GM12878 (cell line): ENCODE measurements around the gene APBA1. TPM values are rescaled to one million over a fixed set of nuclear protein-coding genes. Genes with fewer than 3 reads are reported as not detected.

Experiments used
- ATAC-seq: fragments of 200-7000 bp; cut with Tn5 transposase; 3 replicates; pipeline ENCODE4 v1.9.1; 2020; ENCODE audit warnings: mild to moderate bottlenecking, moderate library complexity
- BruUV-seq: library from RNA; stranded (reverse); fragments of 400-500 nt; replicated peaks from 2 replicates; lab custom pipeline; 2021; lab: Mats Ljungman, UMichigan
- CTCF ChIA-PET: fragments of 300-600 bp; sonication (Branson Sonifier 250); formaldehyde crosslinking; extraction: SDS; loops from one replicate; lab custom pipeline; 2021; ENCODE audit warnings: inconsistent platforms; lab: Yijun Ruan, JAX
- POLR2A ChIA-PET: fragments of 350-600 bp; formaldehyde crosslinking; extraction: SDS; loops from one replicate; lab custom pipeline; 2021; ENCODE audit warnings: inconsistent platforms; lab: Charles Lee
- RAD21 ChIA-PET: fragments of 300-600 bp; sonication (Branson Sonifier 250); formaldehyde crosslinking; loops from one replicate; lab custom pipeline; 2023; ENCODE audit warnings: antibody characterized with exemption; ENCODE audit not compliant: unreplicated experiment; lab: Charles Lee
- SMC1A ChIA-PET: fragments of 300-600 bp; sonication (Branson Sonifier 250); formaldehyde crosslinking; loops from one replicate; lab custom pipeline; 2023; ENCODE audit not compliant: unreplicated experiment, uncharacterized antibody; lab: Charles Lee
- DNase-seq: peaks from one replicate; pipeline ENCODE4 v3.0.0-alpha.2; 2011; ENCODE audit warnings: low read depth, low spot score
- FAIRE-seq: peaks from 3 replicates; lab custom pipeline; 2011; peaks lifted over from hg19 to GRCh38; lab: Jason Lieb, UNC
- H2AFZ ChIP-seq: 2 replicates; pipeline ENCODE4 v1.6.0; 2011; ENCODE audit warnings: low read depth, low read length, control low read depth; ENCODE audit not compliant: control insufficient read depth
- H3K27ac ChIP-seq: 2 replicates; pipeline ENCODE4 v1.5.1; 2011; ENCODE audit warnings: control low read depth; ENCODE audit not compliant: control insufficient read depth, insufficient read depth
- H3K27me3 ChIP-seq, 2 experiments: replicated peaks in 1 of 2; 2 replicates each; pipeline versions ENCODE4 v1.6.0 to v1.6.1; 2011; ENCODE audit warnings: low read length in 1 of 2; ENCODE audit not compliant: control insufficient read depth in 2 of 2, insufficient read depth in 2 of 2
- H3K36me3 ChIP-seq, 2 experiments: 2 replicates each; pipeline ENCODE4 v1.5.1; 2011; ENCODE audit warnings: low read length in 1 of 2; ENCODE audit not compliant: control insufficient read depth in 2 of 2, insufficient read depth in 2 of 2
- H3K4me1 ChIP-seq: 2 replicates; pipeline ENCODE4 v1.6.1; 2011; ENCODE audit warnings: mild to moderate bottlenecking, low read length, moderate library complexity, mixed read lengths; ENCODE audit not compliant: control insufficient read depth, insufficient read depth
- H3K4me2 ChIP-seq: 2 replicates; pipeline ENCODE4 v1.6.0; 2011; ENCODE audit warnings: control low read depth; ENCODE audit not compliant: control insufficient read depth, insufficient read depth
- H3K4me3 ChIP-seq: fragments of 200-600 bp; sonication (generic); 2 replicates; pipeline ENCODE4 v1.5.1; 2016
- H3K79me2 ChIP-seq: 2 replicates; pipeline ENCODE4 v1.6.0; 2011; ENCODE audit warnings: low read length; ENCODE audit not compliant: control insufficient read depth, insufficient read depth
- H3K9ac ChIP-seq: 2 replicates; pipeline ENCODE4 v1.8.0; 2011; ENCODE audit warnings: low read length, control low read depth, mixed read lengths; ENCODE audit not compliant: control insufficient read depth, insufficient read depth
- H3K9me3 ChIP-seq: replicated peaks from 3 replicates; pipeline ENCODE4 v1.5.1; 2011; ENCODE audit warnings: mild to moderate bottlenecking, low read length; ENCODE audit not compliant: control insufficient read depth, insufficient read depth
- H4K20me1 ChIP-seq: 2 replicates; pipeline ENCODE4 v1.6.0; 2011; ENCODE audit not compliant: control insufficient read depth, insufficient read depth
- ATF7 ChIP-seq: fragments of 450-650 bp; IDR thresholded peaks from 2 replicates; pipeline ENCODE4 v1.6.1; 2016; ENCODE audit warnings: low read depth, mild to moderate bottlenecking
- CREB1 ChIP-seq: IDR thresholded peaks from 2 replicates; pipeline ENCODE4 v1.6.1; 2012; ENCODE audit warnings: low read depth, mild to moderate bottlenecking, inconsistent platforms
- EP300 ChIP-seq, 2 experiments: fragments of 150-350 bp in 1 of 2; IDR thresholded peaks; 2 replicates each; pipeline ENCODE4 v1.6.1; 2011 to 2012; ENCODE audit warnings: low read depth in 2 of 2, low read length in 2 of 2, borderline replicate concordance in 1 of 2, improper control_type of control experiment in 1 of 2, inconsistent platforms in 1 of 2; ENCODE audit not compliant: control insufficient read depth in 1 of 2
- KAT2A ChIP-seq: conservative IDR thresholded peaks from 2 replicates; pipeline ENCODE4 v1.6.1; 2011; ENCODE audit warnings: low read depth, low read length; ENCODE audit not compliant: control insufficient read depth
- MLLT1 ChIP-seq: fragments of 450-650 bp; IDR thresholded peaks from 2 replicates; pipeline ENCODE4 v1.6.1; 2016; ENCODE audit warnings: mild to moderate bottlenecking
- NR2C2 ChIP-seq: IDR thresholded peaks from 2 replicates; pipeline ENCODE4 v1.6.1; 2011; ENCODE audit warnings: borderline replicate concordance, low read depth; ENCODE audit not compliant: control insufficient read depth, insufficient read length
- RAD51 ChIP-seq: fragments of 450-650 bp; IDR thresholded peaks from 2 replicates; pipeline ENCODE4 v1.6.1; 2016; ENCODE audit warnings: moderate library complexity, mild to moderate bottlenecking, inconsistent platforms
- RB1 ChIP-seq: fragments of 450-650 bp; formaldehyde crosslinking; IDR thresholded peaks from 2 replicates; pipeline ENCODE4 v1.6.1; 2017; ENCODE audit warnings: mild to moderate bottlenecking, borderline replicate concordance
- SPI1 ChIP-seq: IDR thresholded peaks from 2 replicates; pipeline ENCODE4 v1.6.1; 2011; ENCODE audit warnings: low read depth, mild to moderate bottlenecking, low read length, moderate library complexity, borderline replicate concordance; ENCODE audit not compliant: insufficient read depth
- SUPT20H ChIP-seq: IDR thresholded peaks from 2 replicates; pipeline ENCODE4 v1.6.1; 2011; ENCODE audit warnings: low read depth, mild to moderate bottlenecking, low read length, moderate library complexity, borderline replicate concordance; ENCODE audit not compliant: control insufficient read depth
- ZNF217 ChIP-seq: fragments of 450-650 bp; IDR thresholded peaks from 2 replicates; pipeline ENCODE4 v1.6.1; 2017; ENCODE audit warnings: antibody characterized with exemption, mild to moderate bottlenecking
- ZZZ3 ChIP-seq: IDR thresholded peaks from 2 replicates; pipeline ENCODE4 v1.6.1; 2011; ENCODE audit warnings: low read depth; ENCODE audit not compliant: control insufficient read depth, insufficient read length
- WGBS: methylation state at CpG from one replicate; pipeline ENCODE4 v1.1.6; 2016; ENCODE audit warnings: low lambda C conversion rate; ENCODE audit not compliant: insufficient replicate concordance, insufficient coverage; ENCODE audit errors: missing lambda C conversion rate; 5-methylcytosine and 5-hydroxymethylcytosine counted together
- in situ Hi-C: fragments of 300-500 bp; cut with MboI; formaldehyde crosslinking; loops from 9 replicates; pipeline ENCODE4 v1.14.3; 2018; ENCODE audit warnings: mixed read lengths
- intact Hi-C: fragments of 100-400 bp; cut with micrococcal nuclease; formaldehyde crosslinking; loops from one replicate; pipeline ENCODE4 v1.14.2; 2022; ENCODE audit not compliant: unreplicated experiment
- polyA plus RNA-seq, 11 experiments: library from polyadenylated mRNA; depleted of rRNA in 4 of 11; unstranded in 6 of 11; stranded (reverse) in 5 of 11; fragments of >200 nt; fragmentation: Nextera tagmentation in 4 of 11; fragmentation: Illumina TruSeq in 1 of 11; extraction: Ambion mirVana in 4 of 11; extraction: Trizol in 1 of 11; gene quantifications; 1 replicate in 1 of 11; 2 replicates in 10 of 11; pipeline versions ENCODE4 v1.2.1 to v1.2.3, GENCODE V29; 2011 to 2016; ENCODE audit warnings: inconsistent platforms in 2 of 11, missing spikeins in 2 of 11, low read depth in 1 of 11
- total RNA-seq, 4 experiments: library from RNA; depleted of rRNA in 3 of 4; stranded (reverse); fragments of >200 nt in 3 of 4; fragmentation: Illumina TruSeq in 1 of 4; extraction: Trizol in 1 of 4; gene quantifications; 2 replicates each; pipeline versions ENCODE4 v1.2.1 to v1.2.3, GENCODE V29; 2013 to 2021
- TF ChIP-seq, protein P1 (sequence below): fragments of 450-650 bp; IDR thresholded peaks from 2 replicates; pipeline ENCODE4 v1.6.1; 2017; ENCODE audit warnings: mild to moderate bottlenecking, moderate library complexity

The APBA1 gene
- total and polyA plus RNA-seq, 10 of the 15 experiments (the other 5 are each of a cell fraction or from before 2014, with no cell fraction given) = 0.01 to 1.3 (median 0.05) TPM; not detected in 7

DNA sequence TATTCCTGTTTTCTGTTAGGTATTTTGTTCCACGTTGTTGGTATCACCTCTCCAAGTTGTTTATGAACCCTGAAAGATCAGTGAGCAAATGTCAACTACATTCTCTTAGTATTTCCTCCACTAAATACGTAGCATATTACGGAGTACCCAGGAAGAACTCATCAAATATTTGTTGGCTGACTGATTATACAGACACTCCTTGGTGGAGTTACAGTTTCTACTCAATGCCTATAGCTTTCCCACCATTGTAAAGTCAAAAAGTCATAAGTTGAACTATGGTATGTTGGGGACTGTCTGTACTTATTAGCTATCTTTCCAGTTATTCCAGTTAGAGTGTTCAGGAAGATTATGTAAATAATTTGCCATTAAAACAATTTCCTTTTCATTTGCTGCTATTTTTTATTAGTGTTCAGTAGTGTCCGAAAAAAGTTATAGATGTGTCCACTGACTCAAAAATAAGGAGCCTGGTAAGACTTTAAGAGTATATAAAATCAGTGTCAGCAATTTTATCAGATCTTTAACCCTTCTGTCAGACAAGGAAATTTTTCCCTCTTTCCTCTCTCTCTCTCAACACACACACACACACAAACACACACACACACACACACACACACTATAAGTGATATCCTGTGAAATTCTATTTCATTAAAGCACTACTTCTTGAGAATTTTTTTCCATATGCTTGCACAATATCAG lies 6.8 kb upstream of the APBA1 start:
- Histone ChIP-seq H3K9ac (no peak overlapping the region), H3K36me3 (no peaks in the 10 kb centered on the region), H3K79me2 (no peaks in the 10 kb centered on the region), H3K4me2 (no peak overlapping the region), H3K4me1 (no peaks in the 10 kb centered on the region), H3K9me3 (no peaks in the 10 kb centered on the region), H3K27me3 (no peaks in the 10 kb centered on the region), H3K27ac (no peak overlapping the region), H4K20me1 (no peaks in the 10 kb centered on the region), H2AFZ (no peak overlapping the region), H3K4me3 (no peak overlapping the region)
- TF ChIP-seq SUPT20H (no peak), KAT2A (no peak), ZZZ3 (no peak), MLLT1 (no peak), RAD51 (no peak), EP300 (IDR thresholded peaks at IDR 0.05; ENCODE audit: borderline replicate concordance in 1 of 2, control insufficient read depth in 1 of 2, low read depth in 2 of 2, low read length in 2 of 2) (no peak), NR2C2 (no peak), CREB1 (no peak), RB1 (no peak), ATF7 (no peak), ZNF217 (no peak), SPI1 (no peak)
- TF ChIP-seq, protein P1, sequence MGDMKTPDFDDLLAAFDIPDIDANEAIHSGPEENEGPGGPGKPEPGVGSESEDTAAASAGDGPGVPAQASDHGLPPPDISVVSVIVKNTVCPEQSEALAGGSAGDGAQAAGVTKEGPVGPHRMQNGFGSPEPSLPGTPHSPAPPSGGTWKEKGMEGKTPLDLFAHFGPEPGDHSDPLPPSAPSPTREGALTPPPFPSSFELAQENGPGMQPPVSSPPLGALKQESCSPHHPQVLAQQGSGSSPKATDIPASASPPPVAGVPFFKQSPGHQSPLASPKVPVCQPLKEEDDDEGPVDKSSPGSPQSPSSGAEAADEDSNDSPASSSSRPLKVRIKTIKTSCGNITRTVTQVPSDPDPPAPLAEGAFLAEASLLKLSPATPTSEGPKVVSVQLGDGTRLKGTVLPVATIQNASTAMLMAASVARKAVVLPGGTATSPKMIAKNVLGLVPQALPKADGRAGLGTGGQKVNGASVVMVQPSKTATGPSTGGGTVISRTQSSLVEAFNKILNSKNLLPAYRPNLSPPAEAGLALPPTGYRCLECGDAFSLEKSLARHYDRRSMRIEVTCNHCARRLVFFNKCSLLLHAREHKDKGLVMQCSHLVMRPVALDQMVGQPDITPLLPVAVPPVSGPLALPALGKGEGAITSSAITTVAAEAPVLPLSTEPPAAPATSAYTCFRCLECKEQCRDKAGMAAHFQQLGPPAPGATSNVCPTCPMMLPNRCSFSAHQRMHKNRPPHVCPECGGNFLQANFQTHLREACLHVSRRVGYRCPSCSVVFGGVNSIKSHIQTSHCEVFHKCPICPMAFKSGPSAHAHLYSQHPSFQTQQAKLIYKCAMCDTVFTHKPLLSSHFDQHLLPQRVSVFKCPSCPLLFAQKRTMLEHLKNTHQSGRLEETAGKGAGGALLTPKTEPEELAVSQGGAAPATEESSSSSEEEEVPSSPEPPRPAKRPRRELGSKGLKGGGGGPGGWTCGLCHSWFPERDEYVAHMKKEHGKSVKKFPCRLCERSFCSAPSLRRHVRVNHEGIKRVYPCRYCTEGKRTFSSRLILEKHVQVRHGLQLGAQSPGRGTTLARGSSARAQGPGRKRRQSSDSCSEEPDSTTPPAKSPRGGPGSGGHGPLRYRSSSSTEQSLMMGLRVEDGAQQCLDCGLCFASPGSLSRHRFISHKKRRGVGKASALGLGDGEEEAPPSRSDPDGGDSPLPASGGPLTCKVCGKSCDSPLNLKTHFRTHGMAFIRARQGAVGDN = no peak
- ATAC-seq (no peak), DNase-seq (no peak), FAIRE-seq (no peak)
- ChIA-PET SMC1A (no interaction called here), POLR2A (no interaction called here), CTCF (interaction anchor here (1.1 to 1.2 kb wide), 2 partner anchors 53 to 252 kb away, joined by 3 read pairs; no protein-coding TSS in a partner anchor), RAD21 (no interaction called here)
- intact Hi-C loops (no loop called here), in situ Hi-C loops (loop anchor here (10.0 kb wide), 1 partner anchor 196 kb away; no protein-coding TSS in a partner anchor)
- BruUV-seq = no TSS peak
- WGBS = 5% methylated on average over 4 of the region's 4 CpGs
